ENCODE data around the gene E2F1. TPM values are rescaled to one million over a fixed set of nuclear protein-coding genes. Genes with fewer than 3 reads are reported as not detected.

Gene E2F1, protein sequence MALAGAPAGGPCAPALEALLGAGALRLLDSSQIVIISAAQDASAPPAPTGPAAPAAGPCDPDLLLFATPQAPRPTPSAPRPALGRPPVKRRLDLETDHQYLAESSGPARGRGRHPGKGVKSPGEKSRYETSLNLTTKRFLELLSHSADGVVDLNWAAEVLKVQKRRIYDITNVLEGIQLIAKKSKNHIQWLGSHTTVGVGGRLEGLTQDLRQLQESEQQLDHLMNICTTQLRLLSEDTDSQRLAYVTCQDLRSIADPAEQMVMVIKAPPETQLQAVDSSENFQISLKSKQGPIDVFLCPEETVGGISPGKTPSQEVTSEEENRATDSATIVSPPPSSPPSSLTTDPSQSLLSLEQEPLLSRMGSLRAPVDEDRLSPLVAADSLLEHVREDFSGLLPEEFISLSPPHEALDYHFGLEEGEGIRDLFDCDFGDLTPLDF
- total RNA-seq (10 to 100 TPM in 1 of 2 donors, 1 to 10 TPM in 1; 6.4 to 10.9 TPM), polyA plus RNA-seq (10 to 100 TPM in 1 of 2 donors, 1 to 10 TPM in 1; 4.2 to 10.7 TPM)
- long read RNA-seq, donor 1, partial matches to known transcripts, result 0 of 3 reads
- long read RNA-seq, donor 1, other reads (novel, unspliced or antisense), result 0 of 3 reads
- long read RNA-seq, donor 2, partial matches to known transcripts, result 0 of 2 reads
- long read RNA-seq, donor 2, other reads (novel, unspliced or antisense), result 0 of 2 reads
- long read RNA-seq, donor 3, partial matches to known transcripts, result 0 of 3 reads
- long read RNA-seq, donor 3, other reads (novel, unspliced or antisense), result 0 of 3 reads
- long read RNA-seq, donor 4, partial matches to known transcripts, result 0 of 1 reads
- long read RNA-seq, donor 4, other reads (novel, unspliced or antisense), result 0 of 1 reads
- long read RNA-seq, donor 5, partial matches to known transcripts, result 8 of 10 reads
- long read RNA-seq, donor 5, other reads (novel, unspliced or antisense), result 0 of 10 reads

DNA sequence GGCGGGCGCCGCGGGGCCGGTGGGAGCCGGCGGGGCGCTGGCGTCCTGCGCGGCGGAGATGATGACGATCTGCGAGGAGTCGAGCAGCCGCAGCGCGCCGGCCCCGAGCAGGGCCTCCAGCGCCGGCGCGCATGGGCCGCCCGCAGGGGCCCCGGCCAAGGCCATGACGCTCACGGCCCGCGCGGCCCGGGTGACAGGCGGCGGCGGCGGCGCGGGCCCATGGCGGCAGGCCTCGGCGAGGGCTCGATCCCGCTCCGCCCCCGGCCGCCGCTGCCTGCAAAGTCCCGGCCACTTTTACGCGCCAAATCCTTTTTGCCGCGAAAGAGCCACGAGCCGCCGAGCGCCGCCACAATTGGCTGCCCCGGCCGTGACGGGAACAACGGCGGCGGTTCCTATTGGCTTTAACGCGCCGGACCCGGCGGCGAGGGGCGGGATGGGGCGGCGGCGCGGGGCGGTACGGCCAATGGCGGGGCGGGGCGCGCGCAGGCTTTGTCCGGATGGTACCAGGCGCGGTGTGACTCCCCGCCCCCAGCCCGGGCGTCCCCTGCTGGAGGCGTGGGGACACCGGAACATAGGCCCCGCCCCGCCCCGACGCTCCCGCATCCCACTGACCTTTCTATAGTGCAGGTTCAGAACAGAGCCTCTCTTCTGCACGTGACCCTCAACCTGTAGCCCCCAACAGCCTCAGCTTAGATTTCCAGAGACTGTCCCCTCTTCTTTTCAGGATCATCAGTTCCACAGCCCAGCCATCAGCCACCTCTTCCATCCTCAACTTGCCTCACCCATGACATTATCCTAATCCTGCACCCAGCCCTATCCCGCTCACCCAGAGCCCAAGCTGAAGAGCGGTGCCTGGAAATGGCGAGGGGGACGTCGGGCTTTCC is at the start of gene E2F1:
Gene E2F1, minus strand, starts transcription at position 286 of the 884 bp plus-strand sequence. Its CDS starts 121 bp downstream, at position 165.
- TF ChIP-seq, protein P1, sequence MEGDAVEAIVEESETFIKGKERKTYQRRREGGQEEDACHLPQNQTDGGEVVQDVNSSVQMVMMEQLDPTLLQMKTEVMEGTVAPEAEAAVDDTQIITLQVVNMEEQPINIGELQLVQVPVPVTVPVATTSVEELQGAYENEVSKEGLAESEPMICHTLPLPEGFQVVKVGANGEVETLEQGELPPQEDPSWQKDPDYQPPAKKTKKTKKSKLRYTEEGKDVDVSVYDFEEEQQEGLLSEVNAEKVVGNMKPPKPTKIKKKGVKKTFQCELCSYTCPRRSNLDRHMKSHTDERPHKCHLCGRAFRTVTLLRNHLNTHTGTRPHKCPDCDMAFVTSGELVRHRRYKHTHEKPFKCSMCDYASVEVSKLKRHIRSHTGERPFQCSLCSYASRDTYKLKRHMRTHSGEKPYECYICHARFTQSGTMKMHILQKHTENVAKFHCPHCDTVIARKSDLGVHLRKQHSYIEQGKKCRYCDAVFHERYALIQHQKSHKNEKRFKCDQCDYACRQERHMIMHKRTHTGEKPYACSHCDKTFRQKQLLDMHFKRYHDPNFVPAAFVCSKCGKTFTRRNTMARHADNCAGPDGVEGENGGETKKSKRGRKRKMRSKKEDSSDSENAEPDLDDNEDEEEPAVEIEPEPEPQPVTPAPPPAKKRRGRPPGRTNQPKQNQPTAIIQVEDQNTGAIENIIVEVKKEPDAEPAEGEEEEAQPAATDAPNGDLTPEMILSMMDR (IDR thresholded peaks at IDR 0.05; ENCODE audit: control extremely low read depth, extremely low read depth), result peak; percentile 16
- H3K9ac ChIP-seq (ENCODE audit: insufficient read depth in 1 of 2, low read length in 2 of 2), result no peak within 1 kb of the TSS
- 2 to 3% methylated on average over 56 to 101 of the region's 101 CpGs for whole genome bisulfite sequencing, 2 donors
- H3K36me3 ChIP-seq (ENCODE audit: control insufficient read depth in 4 of 4, insufficient read depth in 4 of 4, low read length in 4 of 4), result no peaks in the 10 kb centered on the region
- no peaks in the 10 kb centered on the region for H3K27me3 ChIP-seq (ENCODE audit: control insufficient read depth in 3 of 3, insufficient read depth in 3 of 3, low read length in 2 of 3)
- H3K9me3 ChIP-seq (ENCODE audit: control insufficient read depth in 4 of 4, insufficient read depth in 3 of 4, low read length in 3 of 4), result no peaks in the 10 kb centered on the region
- DNase-seq (peak; percentile 95 to 97 (median 97)), ATAC-seq (ENCODE audit: insufficient read depth, low FRiP score) (peak; percentile 99)
- H3K4me1 ChIP-seq (ENCODE audit: control insufficient read depth in 5 of 5, insufficient read depth in 5 of 5, low read length in 5 of 5), result peaks cover 0 to 28% (median 18%) of the 10 kb centered on the region in 5 donors
- peak within 1 kb of the TSS; percentile 36 for H3K4me3 ChIP-seq
- peak within 1 kb of the TSS in 1 of 2 donors; percentile 50 for H3K27ac ChIP-seq (ENCODE audit: low read depth in 1 of 2, low read length in 1 of 2)

DNA sequence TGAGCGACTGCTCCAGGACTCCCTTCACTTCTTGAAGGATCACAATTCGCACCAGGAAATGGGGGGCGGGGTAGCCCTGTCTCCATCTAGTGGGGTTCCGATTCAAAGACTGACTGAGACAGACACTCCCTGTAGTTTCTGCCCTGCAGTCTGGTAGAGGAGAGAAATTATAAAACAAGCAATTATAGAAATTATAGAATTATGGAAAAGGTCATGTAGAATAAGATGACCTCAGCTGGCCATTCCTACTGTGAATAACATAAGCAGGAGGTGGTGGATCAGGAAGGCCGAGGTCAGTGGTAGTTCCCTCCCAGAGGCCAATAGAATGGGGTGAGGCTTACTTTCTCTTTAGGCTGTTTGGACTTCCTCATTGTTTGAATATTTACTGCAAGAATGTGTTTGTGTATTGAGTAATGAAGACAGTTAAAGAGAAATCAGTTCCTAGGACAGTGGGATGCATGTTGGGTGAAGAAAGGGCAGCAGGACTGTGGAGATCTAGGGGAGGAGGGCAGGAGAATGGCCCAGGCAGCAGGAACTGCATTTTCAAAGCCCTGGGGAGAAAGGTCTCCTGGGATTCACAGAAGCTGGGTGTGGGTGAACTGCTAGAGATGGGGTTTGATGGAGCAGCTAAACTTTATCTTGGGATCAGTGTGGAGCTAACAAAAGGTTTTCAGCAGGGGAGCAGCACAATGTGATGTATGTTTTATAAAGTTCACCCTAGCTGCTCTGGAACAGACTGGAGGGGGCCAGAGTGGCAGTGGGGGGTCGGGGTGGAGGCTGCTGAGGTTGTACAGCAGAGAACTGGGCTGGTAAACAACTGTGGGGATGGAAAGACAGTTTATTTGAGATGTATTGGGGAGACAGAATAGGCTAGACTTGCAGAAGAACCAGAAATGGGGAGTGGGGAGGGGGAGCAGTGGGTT is 47.7 kb upstream of the E2F1 start:
- Histone ChIP-seq H3K4me1 (ENCODE audit: control insufficient read depth in 5 of 5, insufficient read depth in 5 of 5, low read length in 5 of 5) (peaks cover 0 to 21% (median 12%) of the 10 kb centered on the region in 5 donors), H3K9me3 (ENCODE audit: control insufficient read depth in 4 of 4, insufficient read depth in 3 of 4, low read length in 3 of 4) (peaks cover 0 to 7% (median 3%) of the 10 kb centered on the region in 4 donors), H3K4me3 (no peak overlapping the region), H3K27ac (ENCODE audit: low read depth in 1 of 2, low read length in 1 of 2) (peak overlapping the region in 1 of 2 donors; percentile 96), H3K27me3 (ENCODE audit: control insufficient read depth in 3 of 3, insufficient read depth in 3 of 3, low read length in 2 of 3) (no peaks in the 10 kb centered on the region), H3K36me3 (ENCODE audit: control insufficient read depth in 4 of 4, insufficient read depth in 4 of 4, low read length in 4 of 4) (peaks cover 0 to 4% (median 0%) of the 10 kb centered on the region in 4 donors), H3K9ac (ENCODE audit: insufficient read depth in 1 of 2, low read length in 2 of 2) (peak overlapping the region in 1 of 2 donors; percentile 61)
- ATAC-seq (ENCODE audit: insufficient read depth, low FRiP score), result peak; percentile 56
- 25 to 32% methylated on average over 6 of the region's 6 CpGs for WGBS, 2 donors
- DNase-seq, result peak in 2 of 3 donors; percentile 61 to 70
- TF ChIP-seq, protein P1 (IDR thresholded peaks at IDR 0.05; ENCODE audit: control extremely low read depth, extremely low read depth), result no peak

Measured in lung (tissue), 16 donors.